ENCODE results near the gene PCDHGC4.

GRCh38 chr5:141510160-141510559 lies 25.3 kb downstream of the PCDHGC4 start:
- TF ChIP-seq POLR2AphosphoS5 (IDR thresholded peaks at IDR 0.05; ENCODE audit: low read depth, low read length) (no peak), TAF1 (IDR thresholded peaks at IDR 0.05; ENCODE audit: low read depth, low read length) (no peak)
